Muscle layer of colon (tissue), 2 donors: Measurements from ENCODE around the gene SORCS2.

Experiments
- H3K27ac ChIP-seq: one replicate; pipeline ENCODE4 v1.7.0; 2013; ENCODE audit warnings: low read depth, mild to moderate bottlenecking, low read length, moderate library complexity
- H3K27me3 ChIP-seq, 2 donors: one replicate each; pipeline ENCODE4 v1.7.0; 2013; ENCODE audit warnings: low read length in 2 of 2, mild to moderate bottlenecking in 2 of 2; ENCODE audit not compliant: insufficient read depth in 2 of 2, control insufficient read depth in 1 of 2
- H3K36me3 ChIP-seq: one replicate; pipeline ENCODE4 v1.7.0; 2013; ENCODE audit warnings: mild to moderate bottlenecking, low read length; ENCODE audit not compliant: insufficient read depth
- H3K4me1 ChIP-seq: one replicate; pipeline ENCODE4 v1.7.0; 2013; ENCODE audit warnings: mild to moderate bottlenecking, low read length; ENCODE audit not compliant: insufficient read depth
- H3K4me3 ChIP-seq, 2 donors: one replicate each; pipeline ENCODE4 v1.7.0; 2013; ENCODE audit warnings: low read length in 2 of 2, low read depth in 1 of 2, mild to moderate bottlenecking in 1 of 2, moderate library complexity in 1 of 2
- H3K9ac ChIP-seq: one replicate; pipeline ENCODE4 v1.7.0; 2013; ENCODE audit warnings: low read length
- H3K9me3 ChIP-seq: one replicate; pipeline ENCODE4 v1.7.0; 2013; ENCODE audit warnings: mild to moderate bottlenecking, low read length
- donor health status: abdominal sarcoma.
- donor health status: Adenocarcinoma of cecum.

The SORCS2 gene

DNA sequence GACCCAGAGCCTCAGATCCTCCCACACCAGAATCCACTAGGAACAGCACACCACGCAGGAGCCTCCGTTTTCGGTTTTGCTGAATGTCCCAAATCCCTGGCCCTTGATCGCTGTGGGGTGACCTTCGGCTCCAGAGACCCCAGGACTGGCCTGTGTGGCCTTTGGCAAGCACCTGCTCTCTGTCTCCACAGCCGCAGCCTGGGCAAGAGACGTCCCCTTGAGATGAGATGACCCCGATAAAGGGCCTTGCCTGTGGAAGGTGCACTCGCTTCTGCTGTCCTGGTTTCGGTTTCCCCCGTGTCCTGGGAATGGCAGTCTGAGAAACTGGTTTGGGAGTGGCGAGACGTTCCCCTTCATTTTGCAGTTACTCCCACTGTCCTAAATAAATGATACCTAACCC is 232.8 kb downstream of the SORCS2 start:
- no peak overlapping the region for H3K9ac ChIP-seq
- H3K4me1 ChIP-seq, result peaks cover 4% of the 10 kb centered on the region
- no peaks in the 10 kb centered on the region for H3K36me3 ChIP-seq
- no peaks in the 10 kb centered on the region for H3K27me3 ChIP-seq
- no peak overlapping the region for H3K4me3 ChIP-seq
- no peaks in the 10 kb centered on the region for H3K9me3 ChIP-seq
- no peak overlapping the region for H3K27ac ChIP-seq

DNA sequence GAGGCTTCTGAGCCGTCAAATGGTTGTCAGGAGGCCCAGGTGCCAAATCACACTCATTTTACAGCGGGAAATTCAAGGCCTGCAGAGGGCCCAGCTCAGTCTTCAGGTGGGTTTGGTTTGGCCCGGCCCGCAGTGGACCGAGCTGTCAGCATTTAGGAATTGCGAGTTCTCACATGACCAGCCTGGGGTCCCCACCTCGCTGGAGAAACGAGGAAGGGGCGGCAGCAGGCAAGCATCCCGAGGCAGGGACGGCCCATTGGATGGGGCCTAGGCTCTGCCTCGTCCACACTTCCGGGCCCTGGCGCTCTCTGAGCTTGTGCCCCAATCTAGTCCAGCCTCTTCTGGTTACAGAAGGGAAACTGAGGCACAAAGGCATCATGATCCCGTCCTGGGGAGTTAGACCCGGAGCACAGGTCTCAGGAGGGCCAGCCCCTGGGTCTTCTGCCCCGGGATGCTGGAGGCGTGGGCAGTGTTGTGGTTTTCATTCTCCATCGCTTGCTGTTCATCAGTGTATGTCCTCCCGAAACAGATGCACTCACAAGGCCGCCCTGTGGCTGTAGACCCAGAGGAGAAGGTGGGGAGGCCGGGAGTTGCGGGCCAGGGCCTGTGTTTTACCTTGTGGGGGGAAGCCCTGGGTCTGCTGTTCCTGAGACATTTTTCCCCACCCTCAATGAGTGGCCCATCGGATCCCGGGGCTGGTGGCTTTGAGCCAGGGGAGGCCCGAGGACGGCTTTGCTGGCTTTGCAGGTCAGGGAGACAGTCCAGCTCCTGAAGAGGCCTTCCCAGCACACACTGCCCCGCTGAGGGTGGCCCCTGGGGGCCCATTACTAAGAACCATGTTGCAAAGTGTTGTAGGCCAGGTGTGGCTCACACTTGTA is 233.5 kb downstream of the SORCS2 start:
- H3K9me3 ChIP-seq, result no peaks in the 10 kb centered on the region

DNA sequence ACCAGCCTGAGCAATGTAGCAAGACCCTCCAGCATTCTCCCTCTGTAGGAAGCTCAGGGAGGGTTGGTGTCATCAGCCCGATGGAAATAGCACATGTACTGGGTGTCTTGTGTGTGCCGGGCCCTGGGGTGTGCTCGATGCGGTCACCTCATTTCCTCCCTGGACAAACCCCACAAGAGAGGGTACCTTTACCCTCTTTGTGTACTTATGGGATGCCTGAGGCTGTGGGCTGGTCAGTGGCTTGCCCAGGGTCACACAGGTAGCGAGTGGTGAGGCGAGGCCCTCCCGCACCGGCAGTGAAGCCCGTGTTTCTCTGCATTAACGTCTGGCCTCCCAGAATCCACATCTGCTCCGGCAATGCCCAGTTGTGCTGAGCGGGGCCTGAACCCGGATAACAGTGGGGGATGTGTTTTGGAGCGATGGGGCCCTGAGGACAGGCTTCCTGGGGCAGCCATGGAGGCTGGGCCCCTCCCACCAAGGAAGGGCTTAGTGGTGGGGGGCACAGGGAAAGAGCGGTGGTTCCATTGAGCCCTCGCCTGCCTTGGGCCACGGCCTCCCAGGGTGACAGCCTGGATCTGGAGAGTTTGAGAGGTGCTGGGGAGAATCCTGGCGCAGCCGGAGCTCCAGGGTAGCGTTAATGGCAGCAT is 234.3 kb downstream of the SORCS2 start:
- H3K4me3 ChIP-seq, result no peak overlapping the region
- H3K9me3 ChIP-seq, result no peaks in the 10 kb centered on the region
- no peaks in the 10 kb centered on the region for H3K4me1 ChIP-seq
- no peaks in the 10 kb centered on the region for H3K36me3 ChIP-seq
- no peak overlapping the region for H3K27ac ChIP-seq
- H3K27me3 ChIP-seq, result no peaks in the 10 kb centered on the region
- H3K9ac ChIP-seq, result no peak overlapping the region

More for the DNA sequence above, 233.5 kb downstream of the SORCS2 start:
- Histone ChIP-seq H3K27me3 (no peaks in the 10 kb centered on the region), H3K4me3 (no peak overlapping the region), H3K27ac (no peak overlapping the region), H3K36me3 (no peaks in the 10 kb centered on the region), H3K9ac (no peak overlapping the region), H3K4me1 (no peaks in the 10 kb centered on the region)

DNA sequence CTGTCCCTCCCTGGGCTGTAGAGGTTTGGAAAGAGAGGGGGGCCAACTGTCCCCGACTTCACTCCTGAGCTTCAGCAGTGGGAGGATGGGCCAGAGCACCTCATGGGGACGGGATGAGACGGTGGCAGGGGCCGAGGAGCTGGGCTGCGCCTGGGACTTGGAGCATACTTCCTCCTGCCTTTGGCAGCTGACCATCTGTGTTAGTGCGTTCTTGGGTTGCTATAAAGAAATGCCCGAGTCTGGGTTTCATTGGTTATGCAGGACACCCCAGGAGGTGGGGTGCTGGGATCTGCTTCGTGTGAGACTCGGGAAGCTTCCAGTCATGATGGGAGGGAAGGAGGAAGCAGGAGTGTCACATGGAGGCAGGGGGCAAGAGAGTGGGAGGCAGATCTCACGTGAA is 235.0 kb downstream of the SORCS2 start:
- Histone ChIP-seq H3K36me3 (no peaks in the 10 kb centered on the region), H3K27ac (no peak overlapping the region), H3K4me1 (no peaks in the 10 kb centered on the region), H3K4me3 (no peak overlapping the region), H3K27me3 (no peaks in the 10 kb centered on the region), H3K9ac (no peak overlapping the region), H3K9me3 (no peaks in the 10 kb centered on the region)

DNA sequence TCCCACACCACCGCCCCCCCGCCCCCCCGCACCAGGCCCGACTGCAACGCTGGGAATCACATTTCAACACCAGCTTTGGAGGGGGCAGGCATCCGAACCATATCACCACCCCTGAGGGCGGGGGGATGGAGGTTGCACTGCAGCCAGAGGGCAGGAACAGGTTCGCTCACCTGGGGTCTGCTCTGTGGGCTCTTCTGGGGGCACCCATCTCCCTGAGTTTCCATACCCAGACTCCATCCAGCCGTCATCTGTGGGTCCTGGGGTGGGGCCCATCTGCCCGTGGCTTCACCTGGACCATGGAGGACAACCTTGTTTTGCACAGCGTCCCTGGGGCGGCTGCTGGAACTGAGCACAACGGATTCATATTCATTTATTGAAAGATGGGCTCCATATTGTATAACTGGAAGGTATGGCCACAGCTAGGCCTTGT is 235.5 kb downstream of the SORCS2 start:
- H3K4me1 ChIP-seq, result no peaks in the 10 kb centered on the region
- H3K36me3 ChIP-seq, result no peaks in the 10 kb centered on the region
- H3K27me3 ChIP-seq, result no peaks in the 10 kb centered on the region
- no peak overlapping the region for H3K27ac ChIP-seq
- H3K4me3 ChIP-seq, result no peak overlapping the region
- H3K9ac ChIP-seq, result no peak overlapping the region
- no peaks in the 10 kb centered on the region for H3K9me3 ChIP-seq

DNA sequence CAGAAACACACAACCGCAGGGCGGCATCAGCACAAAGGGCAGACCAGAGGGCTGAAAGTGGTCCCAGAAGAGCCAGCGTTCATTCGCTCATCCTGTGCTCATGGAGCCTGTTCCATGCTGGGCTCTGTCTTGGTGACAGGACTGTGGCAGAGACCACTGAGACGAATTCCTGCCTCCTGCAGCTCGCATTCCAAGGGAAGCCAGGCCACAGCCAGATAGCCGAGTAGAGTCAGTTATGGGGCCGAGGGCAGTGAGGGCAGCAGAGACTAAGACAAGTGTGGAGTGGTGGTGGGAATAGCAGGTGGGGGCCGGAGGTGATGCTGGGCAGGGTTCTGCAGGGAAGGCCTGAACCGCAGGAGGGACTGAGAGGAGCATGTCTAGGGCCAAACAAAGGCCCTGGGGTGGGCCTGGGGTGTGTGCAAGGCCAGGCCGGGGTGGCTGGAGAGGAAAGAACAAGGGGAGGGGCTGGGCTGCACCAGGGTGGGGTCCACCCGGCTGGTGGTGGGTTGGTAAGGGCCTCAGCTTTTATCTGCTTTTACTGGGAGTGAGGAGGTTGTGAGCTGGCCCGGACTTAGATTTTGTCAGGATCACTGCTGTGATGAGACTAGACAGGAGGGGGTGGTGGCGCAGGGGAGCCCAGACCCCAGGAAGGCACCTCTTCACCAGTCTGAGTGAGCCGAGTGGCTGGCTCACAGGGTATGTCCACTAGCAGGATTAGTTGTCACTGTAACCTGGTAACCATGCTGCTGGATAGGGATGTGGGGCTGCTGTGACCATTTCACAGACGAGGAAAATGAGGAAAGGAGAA is 236.1 kb downstream of the SORCS2 start:
- Histone ChIP-seq H3K9ac (no peak overlapping the region), H3K36me3 (no peaks in the 10 kb centered on the region), H3K9me3 (no peaks in the 10 kb centered on the region), H3K27ac (no peak overlapping the region), H3K4me1 (no peaks in the 10 kb centered on the region), H3K4me3 (no peak overlapping the region), H3K27me3 (no peaks in the 10 kb centered on the region)

DNA sequence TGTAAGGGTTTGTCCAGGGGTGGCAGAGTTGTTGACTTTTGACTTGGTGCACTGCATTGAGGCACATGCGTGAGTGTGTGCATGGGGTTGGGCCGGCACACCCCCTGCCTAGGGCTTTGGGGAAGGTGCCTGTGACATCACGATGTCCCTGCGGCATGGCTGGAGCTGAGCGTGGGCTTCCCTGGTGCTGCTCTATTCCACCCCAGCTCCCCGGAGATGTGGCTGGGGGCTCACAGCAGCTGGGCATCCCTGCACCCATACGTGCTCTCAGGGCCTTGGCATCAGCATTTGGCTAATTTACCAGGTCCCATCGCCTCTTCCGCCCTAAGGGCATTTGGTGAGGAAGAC is 236.7 kb downstream of the SORCS2 start:
- no peak overlapping the region for H3K4me3 ChIP-seq
- no peaks in the 10 kb centered on the region for H3K4me1 ChIP-seq
- H3K27ac ChIP-seq, result no peak overlapping the region
- H3K27me3 ChIP-seq, result no peaks in the 10 kb centered on the region
- H3K9me3 ChIP-seq, result no peaks in the 10 kb centered on the region
- H3K9ac ChIP-seq, result no peak overlapping the region
- no peaks in the 10 kb centered on the region for H3K36me3 ChIP-seq

DNA sequence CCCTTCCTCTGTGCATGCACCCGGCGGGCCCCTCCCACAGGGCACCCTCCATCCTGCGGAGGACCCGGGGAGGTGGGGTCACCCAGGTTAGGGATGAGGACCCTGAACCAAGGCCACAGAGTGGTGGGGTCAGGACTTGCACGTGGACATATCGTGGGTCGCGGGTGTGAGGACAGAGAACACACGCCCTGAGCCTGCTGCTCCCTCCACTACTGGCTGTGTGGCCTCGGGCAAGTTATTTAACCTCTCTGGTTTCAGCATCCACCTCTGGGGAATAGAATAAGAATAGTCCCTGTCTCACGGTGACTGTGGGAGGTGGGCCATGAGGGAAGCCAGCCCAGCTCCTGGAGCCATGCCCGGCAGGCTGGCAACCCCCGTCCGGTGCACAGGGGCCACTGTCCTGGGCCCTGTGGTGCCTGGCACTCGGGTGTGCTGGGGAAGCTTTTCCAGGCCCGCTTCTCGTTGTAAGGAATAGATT is 237.3 kb downstream of the SORCS2 start:
- H3K9ac ChIP-seq, result no peak overlapping the region
- no peaks in the 10 kb centered on the region for H3K4me1 ChIP-seq
- no peak overlapping the region for H3K4me3 ChIP-seq
- H3K9me3 ChIP-seq, result no peaks in the 10 kb centered on the region
- no peaks in the 10 kb centered on the region for H3K27me3 ChIP-seq
- no peak overlapping the region for H3K27ac ChIP-seq
- H3K36me3 ChIP-seq, result no peaks in the 10 kb centered on the region

DNA sequence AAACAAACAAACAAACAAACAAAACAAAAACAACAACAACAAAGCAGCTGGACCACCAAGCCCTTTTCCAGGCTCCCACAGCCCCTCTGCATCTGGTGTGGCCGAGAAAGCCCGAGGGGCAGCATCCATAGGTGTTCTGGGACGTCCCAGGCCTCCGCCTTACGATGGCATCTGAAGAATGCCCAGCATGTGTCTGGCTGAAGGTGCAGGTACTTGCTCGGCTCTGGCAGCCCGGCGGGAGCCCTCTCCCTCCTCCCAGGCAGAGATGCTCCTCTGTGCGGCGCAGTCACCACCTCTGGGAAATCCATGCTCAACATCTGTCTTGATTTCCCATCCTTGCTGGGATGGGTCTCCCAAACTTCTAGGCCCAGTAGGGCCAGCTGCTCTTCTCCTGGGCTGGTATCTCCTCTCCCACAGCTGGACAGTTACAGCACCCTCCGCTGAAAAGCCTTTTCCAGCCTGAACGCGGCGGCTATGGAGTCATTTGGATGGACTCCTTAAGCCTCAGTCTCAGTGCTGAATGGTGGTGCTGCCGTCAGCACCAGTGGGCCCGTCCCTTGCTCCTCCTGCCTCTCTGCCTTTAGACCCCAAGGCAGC is 238.1 kb downstream of the SORCS2 start:
- Histone ChIP-seq H3K27me3 (no peaks in the 10 kb centered on the region), H3K9me3 (no peaks in the 10 kb centered on the region), H3K27ac (no peak overlapping the region), H3K36me3 (no peaks in the 10 kb centered on the region), H3K4me1 (no peaks in the 10 kb centered on the region), H3K9ac (no peak overlapping the region), H3K4me3 (no peak overlapping the region)

DNA sequence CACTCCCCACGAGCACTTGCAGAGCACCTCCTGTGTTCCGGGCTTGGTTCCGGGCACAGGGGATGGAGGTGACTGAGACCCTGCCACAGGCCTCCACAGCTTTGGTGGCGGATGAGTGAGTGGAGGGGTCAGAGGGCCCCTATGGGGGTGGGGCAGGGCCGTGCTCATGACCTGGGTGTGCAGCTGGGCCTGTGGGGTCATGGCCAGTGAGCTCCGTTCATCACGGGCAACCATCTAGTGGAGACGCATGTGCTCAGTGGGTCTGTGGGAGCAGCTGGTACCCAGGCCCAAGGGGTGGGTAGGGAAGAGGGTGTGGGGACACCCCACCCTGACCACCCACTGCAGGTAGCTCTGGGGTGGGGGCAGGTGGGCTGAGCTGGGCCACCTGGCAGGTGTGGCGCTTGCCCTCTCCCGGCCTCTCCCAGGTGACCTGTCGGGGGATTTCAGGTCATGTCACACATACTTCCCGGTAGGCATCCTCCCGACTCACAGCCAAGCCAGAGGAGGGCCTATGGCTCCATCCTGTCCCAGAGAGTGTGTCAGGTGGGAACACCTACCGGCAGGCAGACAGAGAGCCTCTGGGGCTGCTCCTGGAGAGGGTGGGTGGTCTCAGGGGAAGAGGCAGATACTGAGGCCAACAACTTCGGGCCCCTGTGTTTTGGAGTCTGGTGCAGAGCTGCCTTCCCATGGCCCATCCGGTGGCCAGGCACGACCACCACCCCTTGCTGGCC is 238.8 kb downstream of the SORCS2 start:
- Histone ChIP-seq H3K4me3 (no peak overlapping the region), H3K27ac (no peak overlapping the region), H3K36me3 (no peaks in the 10 kb centered on the region), H3K4me1 (no peaks in the 10 kb centered on the region), H3K27me3 (no peaks in the 10 kb centered on the region), H3K9me3 (no peaks in the 10 kb centered on the region), H3K9ac (no peak overlapping the region)
